Stimulated activated CD4-positive, alpha-beta T cell treated with anti-CD3 and anti-CD28 coated beads, Interleukin-12 subunit alpha, Interleukin-12 subunit beta, amount 100 ng/mL, for 48 hours (primary cell): ENCODE results near the gene CAMSAP1.

Source experiments
- DNase-seq, 3 donors: peaks; one replicate each; pipeline ENCODE4 v3.0.0-alpha.2; 2020; ENCODE audit warnings: low read depth in 2 of 3, low spot score in 1 of 3

Gene CAMSAP1

GRCh38 chr9:135815830-135816650 is 91.3 kb downstream of the CAMSAP1 start:
- DNase-seq: no peak

DNA sequence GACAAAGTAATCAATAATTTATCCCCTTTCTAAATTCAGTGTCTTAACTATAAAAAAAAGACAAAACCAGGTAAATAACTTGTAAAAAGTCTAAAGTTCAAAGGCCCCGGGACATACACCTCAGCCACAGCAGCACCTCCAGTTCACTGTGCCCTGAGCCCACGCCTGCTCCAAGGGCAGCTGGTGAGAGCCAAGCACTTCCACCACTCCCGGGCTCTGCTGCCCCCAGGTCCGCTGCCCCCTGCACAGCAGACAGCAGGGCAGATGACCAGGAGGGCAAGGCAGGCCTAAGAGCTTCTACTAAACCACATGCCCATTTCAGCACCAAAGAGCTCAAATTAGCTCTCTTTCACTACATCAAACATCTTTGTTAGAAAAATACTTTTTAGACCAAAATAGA is 91.9 kb downstream of the CAMSAP1 start:
- no peak for DNase-seq

DNA sequence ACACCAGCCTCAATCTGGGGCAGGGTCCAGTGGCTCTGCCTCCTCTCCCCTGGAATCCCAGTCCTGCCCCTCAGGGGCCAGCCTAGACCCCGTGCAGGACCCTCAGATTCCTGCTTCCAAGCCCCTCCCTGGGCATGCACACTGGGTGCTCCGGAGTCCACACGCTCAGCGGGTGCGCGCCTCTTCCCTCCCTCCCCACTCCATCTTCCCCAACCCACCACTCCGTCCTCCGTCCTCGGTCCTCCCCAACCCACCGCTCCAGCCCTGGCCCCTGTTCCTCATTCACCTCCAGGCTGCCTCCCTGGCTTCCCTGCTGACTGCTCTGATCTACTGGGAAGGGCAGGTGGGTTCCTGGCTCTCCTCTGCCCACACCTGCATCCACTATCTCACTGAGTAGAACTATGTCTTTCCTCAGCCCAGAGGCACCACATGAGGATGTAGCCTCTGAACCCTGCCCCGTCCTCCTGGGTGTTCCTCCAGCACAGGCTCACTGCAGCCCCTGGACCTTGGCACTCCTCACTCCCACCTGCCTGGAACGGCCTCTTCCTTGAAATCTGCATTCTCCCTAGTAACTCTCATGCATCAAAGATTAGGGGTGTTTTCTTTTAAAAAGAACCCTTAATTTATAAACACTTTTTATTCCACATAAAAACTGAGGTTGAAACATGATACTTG is 92.8 kb downstream of the CAMSAP1 start:
- no peak for DNase-seq

GRCh38 chr9:135813671-135814290 is 93.6 kb downstream of the CAMSAP1 start:
- DNase-seq: no peak

DNA sequence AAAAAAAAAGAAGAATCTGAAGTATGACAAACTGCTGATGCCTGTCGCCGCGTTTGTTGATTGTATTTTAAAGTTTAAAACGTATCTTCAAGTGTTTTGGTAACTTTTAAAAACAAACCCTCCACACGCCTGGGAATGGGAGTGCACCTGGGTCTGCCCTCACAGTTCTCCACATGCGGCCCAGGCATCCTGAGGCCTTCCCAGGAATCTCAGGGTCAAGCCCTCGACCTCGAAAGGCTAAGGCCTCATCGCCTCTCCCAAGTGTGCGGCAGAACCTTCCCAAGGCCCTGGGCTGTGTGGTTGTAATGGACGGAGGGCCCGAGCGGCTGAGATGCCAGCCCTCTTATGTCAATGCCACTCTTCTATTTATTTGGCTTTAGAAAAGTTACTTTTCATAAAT is 94.4 kb downstream of the CAMSAP1 start:
- DNase-seq: no peak

DNA sequence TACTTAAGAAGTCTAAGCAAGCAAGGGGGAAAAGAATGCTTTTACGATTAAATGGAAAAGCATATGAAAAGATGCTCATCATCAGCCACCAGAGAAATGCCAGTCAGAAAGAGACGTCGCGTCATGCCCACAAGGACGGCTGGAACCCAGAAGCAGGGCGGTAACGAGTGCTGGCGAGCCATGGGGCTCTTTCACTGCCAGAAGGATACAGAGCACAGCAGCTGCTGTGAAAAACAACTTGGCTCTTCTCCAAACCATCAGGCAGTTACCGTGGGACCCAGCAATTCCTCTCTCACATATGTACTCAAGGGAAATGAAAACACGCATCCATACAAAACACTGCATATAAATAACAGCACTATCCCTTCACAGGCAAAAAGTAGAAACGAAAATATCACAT is 95.5 kb downstream of the CAMSAP1 start:
- DNase-seq: no peak

DNA sequence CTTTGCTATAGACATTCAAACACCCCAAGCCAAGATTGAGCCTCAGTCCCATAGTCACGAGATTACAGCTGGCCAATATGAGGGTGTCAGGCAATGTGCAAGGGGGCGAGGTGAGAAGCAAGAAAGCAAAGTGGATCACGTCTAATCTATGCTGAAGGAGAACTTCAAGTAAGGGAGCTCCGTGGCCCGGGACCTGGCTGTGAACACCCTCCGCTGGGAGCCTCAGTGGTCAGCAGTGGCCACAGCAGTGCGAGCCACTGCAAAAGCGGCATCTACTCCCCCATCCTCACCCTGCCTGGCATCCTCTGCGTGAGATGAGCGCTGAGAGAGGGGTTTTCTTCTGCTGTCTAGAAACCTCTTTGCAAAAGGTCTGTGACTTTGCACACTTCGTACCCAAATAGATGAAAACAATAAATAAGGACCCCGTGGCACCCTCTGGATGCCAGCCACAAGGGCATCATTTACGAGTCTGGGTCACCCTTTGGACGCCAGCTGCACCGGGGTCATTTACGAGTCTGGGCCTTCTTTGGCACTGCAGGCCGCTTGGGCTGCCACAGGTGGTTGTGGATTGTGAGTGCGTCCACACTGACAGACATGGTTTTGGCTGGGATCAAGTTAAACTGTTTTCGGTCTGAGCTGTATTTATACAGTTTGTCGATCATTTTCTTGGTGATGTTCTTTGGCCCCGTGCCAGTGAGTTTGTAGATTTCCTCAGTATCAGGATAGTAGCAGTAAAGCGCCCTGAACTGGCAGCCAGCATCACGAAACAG is 96.4 kb downstream of the CAMSAP1 start:
- no peak for DNase-seq

DNA sequence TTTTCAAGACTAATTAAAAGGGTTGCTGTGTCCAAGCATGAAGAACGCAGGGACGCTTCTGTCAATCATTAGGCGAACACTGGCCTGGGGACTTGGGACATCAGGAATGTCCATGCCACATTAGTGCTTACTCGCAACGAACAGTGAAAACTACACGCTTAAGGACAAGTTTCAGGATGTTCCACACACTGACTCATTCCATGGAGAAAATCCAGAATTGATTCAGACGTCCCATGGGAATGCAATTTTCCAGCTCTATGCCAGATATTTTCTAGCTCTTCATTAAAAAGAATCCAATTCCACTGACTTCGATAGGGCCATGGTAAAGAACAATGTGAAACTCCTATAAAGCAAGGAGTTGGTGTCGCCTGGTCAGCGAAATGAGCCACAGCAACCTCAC is 98.2 kb downstream of the CAMSAP1 start:
- no peak for DNase-seq

DNA sequence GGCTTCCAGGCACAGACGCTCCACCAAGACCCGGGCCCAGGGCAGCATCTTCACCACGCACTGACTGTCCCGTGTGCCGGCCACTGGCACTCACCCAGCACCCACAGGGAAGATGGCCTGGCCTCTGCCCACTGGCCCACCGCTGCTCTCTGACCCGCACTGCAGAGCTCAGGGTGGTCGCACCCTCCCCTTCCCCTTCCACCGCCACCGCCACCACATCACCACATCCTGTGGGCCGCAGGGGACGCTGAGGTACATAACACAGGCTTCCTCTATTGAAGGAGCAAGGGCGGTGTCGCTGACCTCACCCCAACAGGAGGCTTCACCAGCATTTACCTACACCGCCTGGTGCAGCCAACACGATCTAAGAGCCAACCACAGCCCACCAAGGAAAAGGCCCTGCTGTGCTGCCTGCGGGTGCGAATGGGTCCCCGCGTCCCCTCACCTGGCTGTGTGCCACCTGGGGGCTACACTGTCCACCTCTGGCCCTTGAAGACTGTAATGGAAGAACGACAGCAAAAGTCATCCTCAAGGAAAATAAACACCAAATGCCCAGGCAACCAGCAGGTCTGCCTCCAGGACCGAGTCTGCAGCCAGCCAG is 101.8 kb downstream of the CAMSAP1 start:
- DNase-seq: no peak

GRCh38 chr9:135804581-135805421 is 102.5 kb downstream of the CAMSAP1 start:
- DNase-seq: no peak

- no peak for DNase-seq
Observed at GRCh38 chr9:135803441-135803840, 103.9 kb downstream of the CAMSAP1 start.

DNA sequence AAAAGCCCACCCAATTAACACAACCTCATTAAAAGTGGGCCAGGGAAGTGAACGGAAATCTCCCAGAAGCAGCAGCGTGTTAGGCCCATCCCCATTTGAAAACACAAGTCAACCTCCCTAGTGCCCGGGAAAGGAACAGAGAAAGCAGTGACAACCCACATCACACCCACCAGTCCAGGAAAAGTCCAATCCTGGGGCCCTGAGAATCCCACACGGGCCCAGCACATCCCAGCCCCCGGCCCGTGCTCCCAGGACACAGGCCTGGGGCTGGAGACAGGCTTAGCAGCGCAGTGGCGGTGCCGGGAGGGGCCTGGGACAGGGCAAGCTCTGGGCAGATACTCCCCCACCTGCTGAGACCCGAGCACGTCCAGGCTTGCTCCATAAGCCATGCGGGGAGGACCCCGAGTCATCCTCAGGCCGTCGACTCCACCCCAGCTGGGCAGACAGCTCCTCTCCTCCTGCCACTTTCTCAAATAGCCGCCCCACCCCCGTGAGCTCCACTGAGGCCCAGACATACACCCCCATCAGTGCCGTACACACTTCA is 104.4 kb downstream of the CAMSAP1 start:
- DNase-seq: no peak

DNA sequence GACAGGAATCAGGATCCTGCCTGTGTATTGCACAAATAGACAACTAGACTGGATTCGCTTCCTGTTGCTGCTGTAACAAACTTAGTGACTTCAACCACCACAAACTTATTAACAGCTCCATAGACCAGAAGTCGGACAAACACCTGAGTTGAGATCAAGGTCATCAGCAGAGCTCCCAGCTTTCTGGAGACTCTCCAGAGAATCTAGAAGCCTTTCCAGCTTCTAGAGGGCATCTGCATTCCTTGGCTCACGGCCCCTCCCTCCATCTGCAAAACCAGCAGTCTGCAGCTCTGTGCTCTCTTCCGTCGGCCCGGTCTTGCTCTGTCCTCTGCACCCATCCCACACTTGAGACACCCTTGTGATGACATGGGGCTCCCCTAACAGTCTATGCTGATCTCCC is 106.3 kb downstream of the CAMSAP1 start:
- DNase-seq: no peak

GRCh38 chr9:135799261-135799660 is 108.1 kb downstream of the CAMSAP1 start:
- DNase-seq: no peak

- no peak for DNase-seq
Observed at GRCh38 chr9:135798263-135798585, 109.1 kb downstream of the CAMSAP1 start.

- peak; percentile 12 to 36 (median 28) for DNase-seq
Observed at GRCh38 chr9:135797507-135798262, 109.7 kb downstream of the CAMSAP1 start.

DNA sequence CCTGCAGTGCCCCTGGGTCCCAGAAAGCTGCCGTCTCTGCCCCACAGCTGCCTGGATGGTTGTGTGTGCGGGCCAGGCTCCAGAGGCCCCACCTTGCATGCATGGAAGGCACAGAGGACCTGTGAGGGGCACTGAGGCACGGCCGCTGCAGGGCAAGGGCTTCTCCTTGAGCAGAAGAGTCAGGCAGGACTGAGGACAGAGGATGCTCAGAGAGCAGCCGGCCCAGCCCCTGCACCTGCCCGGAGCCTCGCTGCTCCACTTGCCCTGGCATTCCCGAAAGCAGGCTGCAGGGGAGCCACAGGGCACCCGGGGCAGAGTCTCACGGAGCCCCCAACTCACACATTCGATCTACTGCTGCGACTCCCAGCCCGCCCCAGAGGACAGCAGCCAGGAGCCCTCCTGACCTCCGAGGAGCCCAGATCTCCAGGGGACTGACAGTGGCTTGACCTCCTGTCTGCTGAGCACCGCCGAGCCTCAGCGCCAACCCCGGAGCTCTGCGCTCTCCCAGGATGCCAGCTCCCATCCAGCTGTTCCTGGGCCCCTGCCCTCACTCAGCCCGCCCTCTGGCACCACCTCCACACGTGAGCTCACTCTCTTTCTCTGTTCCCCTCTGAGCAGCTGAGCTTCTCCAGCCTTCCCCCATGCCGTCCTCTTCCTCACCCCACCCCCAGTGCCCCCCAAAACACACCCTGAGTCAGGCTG is 110.4 kb downstream of the CAMSAP1 start:
- DNase-seq: no peak

DNA sequence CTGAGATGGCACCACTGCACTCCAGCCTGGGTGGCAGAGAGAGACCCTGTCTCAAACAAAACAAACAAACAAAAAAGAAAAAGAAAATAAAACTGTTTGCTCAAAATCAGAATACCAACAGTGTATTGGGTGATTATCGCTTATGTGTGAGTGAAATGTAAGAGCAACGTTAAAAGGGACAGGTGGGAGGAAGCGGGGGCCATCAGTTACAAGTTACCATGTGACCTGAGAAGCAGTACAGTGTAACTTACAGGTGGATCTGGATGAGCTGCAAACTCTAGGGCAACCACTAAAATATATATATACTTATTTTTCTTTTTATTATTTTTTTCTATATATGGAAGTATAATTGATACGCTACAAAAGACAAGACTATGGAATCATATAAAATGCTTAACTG is 112.0 kb downstream of the CAMSAP1 start:
- DNase-seq: no peak
